ENCODE results near the gene CRHR1. TPM values are rescaled to one million over a fixed set of nuclear protein-coding genes. Genes with fewer than 3 reads are reported as not detected.

CRHR1 gene
- total RNA-seq: 6.2 TPM

DNA sequence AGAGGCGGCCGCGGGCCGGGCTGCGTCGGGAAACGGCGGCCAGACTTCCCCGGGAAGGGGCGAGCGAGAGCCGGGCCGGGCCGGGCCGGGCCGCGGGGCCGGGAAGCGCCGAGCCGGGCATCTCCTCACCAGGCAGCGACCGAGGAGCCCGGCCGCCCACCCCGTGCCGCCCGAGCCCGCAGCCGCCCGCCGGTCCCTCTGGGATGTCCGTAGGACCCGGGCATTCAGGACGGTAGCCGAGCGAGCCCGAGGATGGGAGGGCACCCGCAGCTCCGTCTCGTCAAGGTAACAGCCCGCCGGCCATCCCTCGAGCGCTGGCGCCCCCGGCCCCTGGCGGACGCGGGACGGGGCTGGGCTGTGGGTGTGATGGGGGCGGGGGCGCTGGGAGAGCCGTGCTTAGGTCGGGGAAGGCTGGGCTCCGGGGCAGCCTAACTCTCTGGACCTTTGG, at the start of gene CRHR1:
CRHR1 (plus strand) TSS at position 28 of the 448 bp plus-strand sequence; CDS start at position 253, 225 bp downstream.

DNA sequence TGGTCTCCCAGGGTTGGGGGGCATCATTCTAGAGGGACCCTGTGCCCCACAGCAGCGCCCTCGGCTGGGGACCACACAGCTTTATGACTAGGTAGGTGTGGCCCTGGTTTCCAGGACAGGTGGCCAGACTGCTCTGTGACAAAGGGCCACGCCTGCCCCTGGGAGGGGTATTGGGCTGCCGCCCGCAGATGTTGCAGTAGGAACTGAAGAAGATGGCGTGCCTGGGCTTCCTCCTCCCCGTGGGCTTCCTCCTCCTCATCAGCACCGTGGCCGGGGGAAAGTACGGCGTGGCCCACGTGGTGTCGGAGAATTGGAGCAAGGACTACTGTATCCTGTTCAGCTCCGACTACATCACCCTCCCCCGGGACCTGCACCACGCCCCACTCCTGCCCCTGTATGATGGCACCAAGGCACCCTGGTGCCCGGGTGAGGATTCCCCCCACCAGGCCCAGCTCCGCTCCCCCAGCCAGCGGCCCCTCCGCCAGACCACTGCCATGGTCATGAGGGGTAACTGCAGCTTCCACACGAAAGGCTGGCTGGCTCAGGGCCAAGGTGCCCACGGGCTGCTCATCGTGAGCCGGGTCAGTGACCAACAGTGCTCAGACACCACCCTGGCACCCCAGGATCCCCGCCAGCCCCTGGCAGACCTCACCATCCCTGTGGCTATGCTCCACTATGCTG, 60.7 kb downstream of the CRHR1 start, which contains the start of gene SPPL2C:
SPPL2C (plus strand) TSS at position 187 of the 681 bp plus-strand sequence; CDS start at position 213, 26 bp downstream.

Other genes with a start within 250 kb of the CRHR1 start
- not detected for gene SPPL2C, start 60.6 kb downstream of the CRHR1 start, total RNA-seq
- 204 TPM for gene MAPT, start 110.2 kb downstream of the CRHR1 start, total RNA-seq
- 6.0 TPM for gene STH, start 214.9 kb downstream of the CRHR1 start, total RNA-seq